NCI-H2107 (cell line): Measurements from ENCODE around the gene PLCB3.

Source experiments
- DNase-seq: peaks from one replicate; lab custom pipeline; 2025; lab: John Stamatoyannopoulos, UW

PLCB3 gene

DNA sequence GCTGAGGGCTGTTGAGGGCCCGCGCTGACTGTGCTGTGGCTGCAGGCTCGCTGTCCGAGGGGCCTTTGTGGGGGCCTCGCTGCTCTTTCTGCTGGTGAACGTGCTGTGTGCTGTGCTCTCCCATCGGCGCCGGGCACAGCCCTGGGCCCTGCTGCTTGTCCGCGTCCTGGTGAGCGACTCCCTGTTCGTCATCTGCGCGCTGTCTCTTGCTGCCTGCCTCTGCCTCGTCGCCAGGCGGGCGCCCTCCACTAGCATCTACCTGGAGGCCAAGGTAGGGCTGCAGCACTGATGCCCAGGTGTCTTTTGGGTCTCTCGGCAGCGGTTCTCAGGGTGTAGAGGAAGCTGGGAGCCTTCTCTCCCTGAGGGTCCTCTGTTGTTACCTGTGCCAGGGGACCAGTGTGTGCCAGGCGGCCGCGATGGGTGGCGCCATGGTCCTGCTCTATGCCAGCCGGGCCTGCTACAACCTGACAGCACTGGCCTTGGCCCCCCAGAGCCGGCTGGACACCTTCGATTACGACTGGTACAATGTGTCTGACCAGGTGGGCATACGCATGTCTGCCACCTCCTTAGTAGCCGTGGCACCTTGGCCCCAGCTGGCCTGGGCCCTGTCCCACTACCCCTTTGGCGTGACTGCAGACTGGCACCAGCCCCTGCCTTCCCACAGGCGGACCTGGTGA, 36.5 kb downstream of the PLCB3 start:
- no peak for DNase-seq

DNA sequence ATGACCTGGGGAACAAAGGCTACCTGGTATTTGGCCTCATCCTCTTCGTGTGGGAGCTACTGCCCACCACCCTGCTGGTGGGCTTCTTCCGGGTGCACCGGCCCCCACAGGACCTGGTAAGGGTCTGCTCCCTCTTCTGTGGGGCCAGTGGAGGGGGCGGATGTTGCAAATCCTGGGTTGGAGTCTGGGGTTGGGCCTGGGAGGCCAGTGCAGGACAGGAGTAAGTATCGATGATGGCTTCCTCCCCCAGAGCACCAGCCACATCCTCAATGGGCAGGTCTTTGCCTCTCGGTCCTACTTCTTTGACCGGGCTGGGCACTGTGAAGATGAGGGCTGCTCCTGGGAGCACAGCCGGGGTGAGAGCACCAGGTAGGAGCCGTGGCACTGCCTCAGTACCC, 37.0 kb downstream of the PLCB3 start:
- DNase-seq, result no peak

DNA sequence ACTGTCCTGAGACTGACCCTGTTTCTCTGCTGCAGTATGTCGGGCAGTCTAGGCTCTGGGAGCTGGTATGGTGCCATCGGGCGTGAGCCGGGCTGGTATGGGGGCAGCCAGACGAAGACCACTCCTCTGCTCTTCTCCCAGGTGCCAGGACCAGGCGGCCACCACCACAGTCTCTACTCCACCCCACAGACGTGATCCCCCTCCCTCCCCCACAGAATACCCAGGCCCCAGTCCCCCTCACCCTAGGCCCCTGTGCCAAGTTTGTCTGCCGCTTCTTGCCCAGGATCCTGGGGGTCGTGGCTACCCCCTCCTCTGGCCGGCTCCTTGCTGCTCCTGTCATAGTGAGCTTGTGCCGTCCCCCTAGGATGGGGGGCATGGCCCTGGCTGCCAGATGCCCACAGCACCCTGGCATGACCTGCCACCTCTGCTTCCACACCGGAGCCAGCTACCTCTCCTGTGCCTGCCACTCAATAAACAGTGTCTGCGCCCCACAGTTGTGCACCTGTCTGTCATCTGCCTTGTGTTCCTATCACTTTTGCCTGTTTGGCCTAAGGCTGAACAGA, 37.8 kb downstream of the PLCB3 start:
- no peak for DNase-seq

DNA sequence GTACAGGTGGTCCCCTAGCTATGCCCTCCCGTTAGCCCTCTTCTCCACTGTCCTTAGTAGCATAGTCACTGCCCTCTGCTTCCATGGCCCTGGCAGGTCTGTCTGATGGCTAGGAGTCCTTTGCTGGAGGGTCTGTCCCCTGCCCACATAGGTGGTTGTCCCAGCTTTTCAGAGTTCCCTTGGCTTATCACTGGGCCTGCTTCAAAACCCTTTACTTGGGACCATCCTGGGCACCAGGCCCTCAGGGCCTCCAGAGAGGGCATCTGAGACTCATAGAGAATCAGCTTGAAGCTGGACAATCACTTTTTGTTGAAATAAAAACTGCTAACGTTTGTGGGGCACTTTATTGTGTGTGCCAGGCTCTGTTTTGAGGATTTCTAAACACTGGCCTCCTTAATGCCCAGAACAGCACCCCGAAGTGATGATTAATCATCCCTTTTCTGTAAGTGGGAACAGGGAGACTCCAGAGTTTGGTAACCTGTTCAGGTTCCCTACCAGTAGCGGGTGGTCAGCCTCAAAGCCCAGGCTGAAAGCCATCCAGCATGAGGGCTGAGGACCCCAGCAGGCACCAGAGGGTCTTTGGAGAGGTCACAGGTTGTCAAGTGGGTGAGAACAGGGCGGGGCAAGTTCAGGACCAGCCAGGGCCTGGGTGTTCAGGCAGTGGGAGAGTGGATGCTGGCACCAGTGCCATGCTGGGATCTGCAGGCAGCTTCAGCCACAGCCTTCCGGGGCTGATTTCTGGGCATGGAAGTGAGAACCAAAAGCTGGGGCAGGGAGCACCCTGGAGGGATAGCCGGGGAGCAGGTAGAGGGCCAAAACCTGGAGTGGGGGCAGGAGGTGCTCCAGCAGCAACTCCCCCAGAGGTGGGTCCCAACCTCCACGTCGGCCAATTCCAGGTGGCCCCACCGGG, 39.3 kb downstream of the PLCB3 start:
- no peak for DNase-seq

DNA sequence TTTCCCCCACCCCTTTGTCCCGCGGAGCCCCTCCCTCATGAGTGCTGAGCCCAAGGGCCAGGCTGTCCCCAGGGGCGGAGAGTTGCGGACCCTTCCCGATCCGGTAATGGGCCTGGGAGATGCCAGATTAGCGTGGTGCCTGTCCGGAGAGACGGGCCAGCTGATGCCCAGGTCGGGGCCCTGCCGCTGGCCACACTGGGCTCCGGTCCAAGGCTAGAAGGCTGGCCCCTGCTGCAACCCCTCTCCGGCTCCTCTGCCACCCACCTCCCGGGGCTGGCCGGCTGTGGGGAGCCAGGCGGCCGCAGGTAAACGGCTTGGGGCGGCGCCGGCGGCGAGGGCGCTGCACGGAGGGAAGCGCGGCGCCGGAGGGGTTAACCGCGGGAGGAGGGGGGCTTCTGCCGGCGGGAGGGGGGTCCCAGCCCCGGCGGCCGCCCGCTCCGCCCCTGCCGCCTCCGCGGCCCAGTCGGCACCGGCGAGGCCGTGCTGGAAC, 40.0 kb downstream of the PLCB3 start, which contains the start of gene KCNK4:
Gene KCNK4, plus strand, starts transcription at position 41 of the 490 bp plus-strand sequence. CDS start 1,717 bp downstream, outside the sequence.
- DNase-seq, result no peak

DNA sequence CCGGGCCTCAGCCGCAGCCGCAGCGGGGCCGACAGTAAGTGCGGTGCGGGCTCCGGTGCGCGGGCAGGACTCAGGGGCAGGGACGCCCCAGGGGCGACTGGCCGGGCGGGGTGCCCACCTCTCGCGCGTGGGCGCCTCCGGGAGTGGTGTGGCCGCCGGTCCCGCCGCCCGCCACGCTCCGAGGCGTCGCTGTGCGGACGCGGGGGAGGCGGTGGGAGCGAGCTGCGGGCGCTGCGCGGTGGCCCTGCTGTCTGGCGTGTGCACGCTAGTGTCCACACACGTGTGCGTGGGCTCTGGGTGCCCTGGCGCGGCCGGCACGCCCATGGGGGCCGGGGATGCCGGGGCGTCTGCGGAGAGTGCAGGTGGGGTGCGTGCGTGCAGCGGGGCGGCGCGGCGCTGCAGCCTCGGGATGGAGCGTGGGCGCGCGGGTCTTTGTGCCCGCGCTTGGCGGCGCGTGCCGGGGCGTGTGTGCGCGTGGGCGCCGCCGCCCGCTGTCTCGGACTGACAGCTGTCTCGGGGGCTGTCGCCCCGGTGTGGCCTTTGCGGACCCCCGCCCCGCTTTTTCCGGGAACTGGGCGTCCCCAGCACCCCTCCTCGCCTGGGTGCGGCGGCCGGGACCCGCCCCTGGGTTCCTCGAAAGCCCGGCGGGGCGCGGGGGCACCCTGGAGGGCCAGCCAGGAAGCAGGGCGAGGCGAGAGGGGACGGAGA, 40.6 kb downstream of the PLCB3 start:
- DNase-seq, result no peak

DNA sequence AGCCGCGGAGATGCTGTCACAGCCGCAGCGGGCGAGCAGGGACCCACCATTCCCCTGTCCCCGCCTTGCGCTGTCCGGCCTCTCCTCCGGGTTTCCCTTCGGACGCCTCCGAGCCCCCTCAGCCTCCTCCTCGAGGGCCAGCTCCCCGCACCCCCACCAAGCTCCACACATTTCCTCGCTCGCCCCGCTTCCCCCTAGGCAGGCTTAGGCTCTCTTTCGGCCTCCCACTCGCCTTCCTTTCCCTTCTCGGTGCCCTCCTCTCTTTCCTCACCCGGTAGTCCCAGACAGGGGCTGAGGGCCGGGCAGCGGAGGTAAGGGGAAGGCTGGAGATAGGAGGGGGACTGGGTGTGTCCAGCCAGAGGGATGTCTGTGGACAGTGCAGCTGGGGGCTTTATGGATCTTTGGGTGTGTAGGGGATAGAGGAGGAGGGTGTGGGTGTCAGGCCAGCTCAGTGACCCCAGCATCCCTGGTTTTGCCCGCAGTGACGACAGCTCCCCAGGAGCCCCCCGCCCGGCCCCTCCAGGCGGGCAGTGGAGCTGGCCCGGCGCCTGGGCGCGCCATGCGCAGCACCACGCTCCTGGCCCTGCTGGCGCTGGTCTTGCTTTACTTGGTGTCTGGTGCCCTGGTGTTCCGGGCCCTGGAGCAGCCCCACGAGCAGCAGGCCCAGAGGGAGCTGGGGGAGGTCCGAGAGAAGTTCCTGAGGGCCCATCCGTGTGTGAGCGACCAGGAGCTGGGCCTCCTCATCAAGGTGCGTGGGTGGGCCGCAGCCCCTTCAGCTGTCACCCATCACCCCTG, 41.3 kb downstream of the PLCB3 start:
- DNase-seq, result no peak

DNA sequence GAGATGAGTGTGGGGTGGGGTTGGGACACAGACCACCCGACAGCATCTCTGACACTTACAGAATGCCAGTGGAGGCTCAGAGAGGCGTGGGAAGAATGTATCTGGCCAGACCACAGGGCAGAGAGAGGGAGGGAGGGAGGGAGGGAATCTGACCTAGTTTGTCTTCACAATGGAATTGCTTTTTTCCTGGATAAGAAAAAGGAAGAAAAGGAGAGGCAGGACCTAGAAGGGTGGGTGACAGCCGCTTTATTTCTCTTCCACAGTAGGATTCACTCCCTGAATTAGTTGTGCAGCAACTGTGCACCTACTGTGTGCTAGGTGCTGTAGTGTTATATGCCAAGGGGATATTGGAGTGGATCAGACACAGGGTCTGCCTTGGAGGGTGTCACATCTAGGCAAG, 43.4 kb downstream of the PLCB3 start:
- DNase-seq, result no peak

DNA sequence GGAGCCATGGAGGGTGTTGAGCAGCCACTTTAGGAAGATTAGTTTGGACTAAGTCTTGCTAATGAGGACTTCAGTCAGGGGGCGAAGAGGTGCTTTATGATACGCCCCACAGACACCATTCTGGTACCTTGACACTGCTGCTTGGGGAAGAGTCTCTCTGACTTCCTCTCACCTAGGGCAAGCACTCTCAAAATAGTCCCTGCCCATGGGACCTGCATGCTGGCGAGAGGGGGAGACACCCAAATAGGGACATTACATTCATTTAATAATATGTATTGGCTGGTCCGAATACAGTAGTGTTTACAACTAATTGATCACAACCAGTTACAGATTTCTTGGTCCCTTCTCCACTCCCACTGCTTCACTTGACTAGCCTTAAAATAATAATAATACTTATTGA, 44.4 kb downstream of the PLCB3 start:
- DNase-seq, result no peak

DNA sequence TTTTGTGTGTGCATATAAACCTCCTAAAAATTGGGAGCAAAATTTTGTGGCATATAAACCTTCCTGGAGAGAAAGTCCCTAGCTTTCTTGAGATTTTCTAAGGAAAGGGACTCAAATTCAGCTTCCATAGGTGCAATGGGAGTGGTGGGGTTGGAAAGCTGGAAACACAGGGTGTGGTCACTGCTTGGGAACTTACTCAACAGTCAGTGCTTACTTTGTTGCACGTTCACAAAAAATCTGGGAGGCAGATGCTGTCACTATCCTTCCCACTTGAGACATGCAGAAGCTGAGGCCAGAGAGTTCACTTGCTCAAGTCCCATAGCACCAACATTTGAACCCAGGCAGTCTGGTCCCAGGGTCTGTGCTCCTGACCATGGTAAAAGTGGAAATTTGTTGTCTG, 44.9 kb downstream of the PLCB3 start:
- DNase-seq, result no peak

DNA sequence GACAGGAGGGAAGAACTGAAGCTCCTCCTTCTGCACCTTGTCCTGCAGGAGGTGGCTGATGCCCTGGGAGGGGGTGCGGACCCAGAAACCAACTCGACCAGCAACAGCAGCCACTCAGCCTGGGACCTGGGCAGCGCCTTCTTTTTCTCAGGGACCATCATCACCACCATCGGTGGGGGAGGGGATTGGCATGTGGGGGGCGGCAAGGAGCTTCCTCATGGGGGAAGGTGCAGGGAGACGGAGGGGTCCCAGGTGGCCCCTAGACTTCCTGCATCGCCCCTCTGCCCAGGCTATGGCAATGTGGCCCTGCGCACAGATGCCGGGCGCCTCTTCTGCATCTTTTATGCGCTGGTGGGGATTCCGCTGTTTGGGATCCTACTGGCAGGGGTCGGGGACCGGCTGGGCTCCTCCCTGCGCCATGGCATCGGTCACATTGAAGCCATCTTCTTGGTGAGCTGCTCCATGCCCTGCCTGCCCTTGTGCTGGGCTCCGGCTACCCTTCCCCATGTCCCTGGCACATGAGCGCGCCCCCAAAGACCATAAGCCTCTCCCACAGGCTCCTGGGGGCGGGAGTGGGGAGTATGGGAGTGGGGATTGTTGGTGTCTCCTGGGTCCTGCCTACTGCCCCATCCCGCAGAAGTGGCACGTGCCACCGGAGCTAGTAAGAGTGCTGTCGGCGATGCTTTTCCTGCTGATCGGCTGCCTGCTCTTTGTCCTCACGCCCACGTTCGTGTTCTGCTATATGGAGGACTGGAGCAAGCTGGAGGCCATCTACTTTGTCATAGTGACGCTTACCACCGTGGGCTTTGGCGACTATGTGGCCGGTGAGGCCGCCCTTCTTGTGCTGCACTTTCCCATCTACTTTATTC, 45.7 kb downstream of the PLCB3 start:
- no peak for DNase-seq

DNA sequence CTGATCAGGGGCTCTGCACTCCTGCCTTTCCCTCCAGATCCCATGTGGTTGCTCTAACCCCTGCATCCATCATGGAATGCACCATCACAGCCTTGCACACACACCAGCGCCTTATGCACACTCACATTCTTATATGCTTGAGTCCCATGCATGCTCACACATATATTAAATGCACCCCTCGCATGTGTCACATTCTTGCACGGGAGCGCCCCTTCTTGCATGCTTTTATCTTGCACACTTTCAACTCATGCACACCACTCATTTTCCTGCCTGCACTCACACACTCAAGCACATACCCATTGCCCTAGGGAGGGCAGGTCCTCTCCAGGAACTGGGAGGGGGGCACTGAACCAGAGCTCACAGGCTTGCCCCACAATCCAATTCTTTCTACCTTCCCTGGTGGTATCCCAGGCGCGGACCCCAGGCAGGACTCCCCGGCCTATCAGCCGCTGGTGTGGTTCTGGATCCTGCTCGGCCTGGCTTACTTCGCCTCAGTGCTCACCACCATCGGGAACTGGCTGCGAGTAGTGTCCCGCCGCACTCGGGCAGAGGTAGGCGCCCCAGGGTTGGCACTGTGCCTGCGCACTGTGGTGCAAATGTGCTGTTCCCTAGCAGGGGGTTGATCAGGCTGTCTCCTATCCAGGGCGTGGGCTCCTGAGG, 46.5 kb downstream of the PLCB3 start:
- DNase-seq, result no peak

DNA sequence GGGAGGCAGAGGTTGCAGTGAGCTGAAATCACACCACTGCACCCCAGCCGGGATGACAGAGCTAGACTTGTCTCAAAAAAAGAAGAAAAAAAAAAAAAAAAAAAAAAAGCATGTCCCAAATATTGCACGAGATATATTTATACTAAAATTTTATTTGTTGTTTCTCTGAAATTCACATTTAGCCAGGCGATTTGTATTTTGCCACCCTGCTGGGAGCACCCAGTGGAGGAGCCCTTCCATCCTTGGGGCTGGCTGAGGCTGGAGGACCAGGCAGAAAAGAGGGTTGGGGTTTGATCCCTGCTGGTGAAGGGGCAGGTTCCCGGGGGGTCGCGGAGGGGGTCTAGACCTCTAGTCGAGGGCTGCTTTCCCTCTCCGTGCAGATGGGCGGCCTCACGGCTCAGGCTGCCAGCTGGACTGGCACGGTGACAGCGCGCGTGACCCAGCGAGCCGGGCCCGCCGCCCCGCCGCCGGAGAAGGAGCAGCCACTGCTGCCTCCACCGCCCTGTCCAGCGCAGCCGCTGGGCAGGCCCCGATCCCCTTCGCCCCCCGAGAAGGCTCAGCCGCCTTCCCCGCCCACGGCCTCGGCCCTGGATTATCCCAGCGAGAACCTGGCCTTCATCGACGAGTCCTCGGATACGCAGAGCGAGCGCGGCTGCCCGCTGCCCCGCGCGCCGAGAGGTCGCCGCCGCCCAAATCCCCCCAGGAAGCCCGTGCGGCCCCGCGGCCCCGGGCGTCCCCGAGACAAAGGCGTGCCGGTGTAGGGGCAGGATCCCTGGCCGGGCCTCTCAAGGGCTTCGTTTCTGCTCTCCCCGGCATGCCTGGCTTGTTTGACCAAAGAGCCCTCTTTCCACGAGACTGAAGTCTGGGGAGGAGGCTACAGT, 47.9 kb downstream of the PLCB3 start:
- DNase-seq, result no peak

DNA sequence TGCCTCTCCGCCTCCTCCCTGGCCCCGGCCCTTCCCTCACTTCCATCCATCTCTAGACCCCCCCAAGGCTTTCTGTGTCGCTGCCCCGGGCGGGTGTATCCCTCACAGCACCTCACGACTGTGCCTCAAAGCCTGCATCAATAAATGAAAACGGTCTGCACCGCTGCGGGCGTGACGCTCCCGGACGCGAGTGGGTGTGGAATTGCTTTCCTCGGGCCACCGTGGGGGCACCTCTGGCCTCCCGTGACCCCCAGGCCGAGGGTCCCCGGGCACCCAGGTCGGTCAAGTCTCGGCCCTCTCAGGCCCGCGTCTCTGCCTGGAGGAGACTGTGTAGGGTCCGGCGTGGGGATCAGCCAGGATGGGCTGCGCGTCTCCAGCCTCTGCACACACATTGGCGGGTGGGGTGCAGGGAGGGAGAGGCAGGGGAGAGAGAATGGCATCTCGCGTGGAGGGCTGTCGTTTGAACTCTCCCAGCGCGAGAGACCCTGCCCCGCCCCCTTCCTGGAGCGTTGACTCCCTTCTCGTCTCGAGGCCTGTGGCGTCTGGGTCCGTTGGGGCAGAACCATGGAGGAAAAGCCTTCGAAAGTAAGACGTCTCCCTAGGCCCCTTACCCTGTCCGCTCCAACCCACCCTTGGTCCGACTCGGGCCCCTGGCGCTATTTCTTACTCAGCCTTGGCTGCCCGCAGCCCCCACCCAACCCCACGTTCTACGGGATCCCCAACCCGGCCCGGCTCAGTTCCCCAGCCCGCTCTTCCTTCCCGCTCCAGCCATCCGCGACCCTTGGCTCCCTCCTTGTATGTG, 48.7 kb downstream of the PLCB3 start, which contains the start of gene CATSPERZ:
Gene CATSPERZ, plus strand, starts transcription at position 512 of the 802 bp plus-strand sequence. Its CDS starts 53 bp downstream, at position 565.
- DNase-seq, result no peak

DNA sequence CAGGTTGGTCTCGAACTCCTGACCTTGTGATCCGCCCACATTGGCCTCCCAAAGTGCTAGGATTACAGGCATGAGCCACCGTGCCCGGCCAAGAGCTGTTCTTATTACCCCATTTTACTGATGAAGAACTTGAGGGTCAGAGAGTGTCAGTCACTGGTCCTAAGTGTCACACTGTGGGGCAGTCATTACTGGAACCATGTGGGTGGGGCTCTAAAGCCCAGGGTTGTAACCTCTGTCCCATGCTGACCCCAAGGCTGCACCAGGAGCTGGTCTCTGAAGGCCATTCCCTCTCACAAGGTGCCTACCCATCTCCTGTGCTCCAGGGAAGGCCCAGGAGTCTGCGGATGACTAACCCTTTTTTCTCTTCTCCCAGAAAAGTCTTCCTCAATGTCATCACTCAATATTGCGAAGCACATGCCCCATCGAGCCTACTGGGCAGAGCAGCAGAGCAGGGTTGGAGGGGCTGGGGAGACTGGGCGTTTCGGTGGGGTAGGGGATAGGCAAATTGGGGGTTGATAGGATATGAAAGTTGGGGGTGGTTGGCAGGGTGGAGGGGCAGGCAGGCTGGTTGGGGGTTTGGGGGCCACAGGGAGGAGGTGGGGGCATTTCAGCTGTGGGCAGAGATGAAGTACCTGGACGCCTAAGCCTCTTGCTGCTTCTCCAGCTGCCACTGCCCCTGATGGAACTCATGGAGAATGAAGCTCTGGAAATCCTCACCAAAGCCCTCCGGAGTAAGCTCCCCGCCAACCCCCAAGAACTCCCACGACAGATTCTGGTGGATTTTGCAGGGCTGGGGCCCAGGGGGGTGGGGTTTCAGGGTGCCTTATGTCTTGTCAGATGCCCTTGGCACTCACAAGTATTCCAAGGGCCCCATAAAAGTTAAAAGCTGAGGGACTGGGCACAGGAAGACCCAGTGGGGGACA, 52.0 kb downstream of the PLCB3 start:
- no peak for DNase-seq

DNA sequence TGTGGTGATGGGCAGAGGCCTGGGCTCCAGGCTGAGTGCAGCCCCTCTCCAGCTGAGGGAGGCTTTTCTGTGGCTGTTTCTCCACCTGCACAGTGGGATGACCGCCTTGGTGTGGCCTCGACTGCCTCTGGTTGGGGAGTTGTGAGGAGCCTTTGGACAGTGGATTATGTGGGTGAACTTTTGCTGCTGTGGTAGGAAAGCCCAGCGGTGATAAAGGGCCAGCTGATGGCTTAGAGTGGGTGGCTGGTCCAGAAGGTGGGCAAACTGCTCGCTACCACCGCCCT, 52.6 kb downstream of the PLCB3 start:
- no peak for DNase-seq
